Spinal cord (tissue), 10 donors: ENCODE data around the gene HSPA4. TPM values are rescaled to one million over a fixed set of nuclear protein-coding genes. Genes with fewer than 3 reads are reported as not detected.

Experiments
- DNase-seq, 6 donors: peaks; one replicate each; pipeline versions ENCODE4 v3.0.0 to v3.0.0-alpha.2; 2013 to 2015; ENCODE audit warnings: low spot score in 6 of 6, low read depth in 4 of 6
- H3K27ac ChIP-seq: one replicate; pipeline ENCODE4 v1.5.1; 2013; ENCODE audit warnings: low read depth, low read length, control low read depth
- H3K27me3 ChIP-seq: one replicate; pipeline ENCODE4 v1.6.1; 2013; ENCODE audit warnings: low read length; ENCODE audit not compliant: control insufficient read depth, insufficient read depth
- H3K36me3 ChIP-seq: one replicate; pipeline ENCODE4 v1.6.1; 2013; ENCODE audit warnings: low read length; ENCODE audit not compliant: control insufficient read depth, insufficient read depth
- H3K4me1 ChIP-seq: one replicate; pipeline ENCODE4 v1.6.1; 2013; ENCODE audit warnings: low read length; ENCODE audit not compliant: control insufficient read depth, insufficient read depth
- H3K4me3 ChIP-seq: one replicate; pipeline ENCODE4 v1.5.1; 2013; ENCODE audit warnings: low read depth, low read length, control low read depth
- H3K9me3 ChIP-seq: one replicate; pipeline ENCODE4 v1.6.1; 2013; ENCODE audit warnings: low read length; ENCODE audit not compliant: control insufficient read depth, insufficient read depth
- WGBS: methylation state at CpG from one replicate; pipeline ENCODE4 v1.1.5; 2013; ENCODE audit warnings: missing lambda C conversion rate; ENCODE audit not compliant: insufficient coverage; 5-methylcytosine and 5-hydroxymethylcytosine counted together
- polyA plus RNA-seq, 2 donors: library from polyadenylated mRNA; unstranded; fragments of 120-200 nt; gene quantifications; one replicate each; pipeline ENCODE4 v1.2.1, GENCODE V29; 2013; ENCODE audit not compliant: insufficient read length in 2 of 2
- total RNA-seq, 2 donors: library from RNA; depleted of rRNA in 1 of 2; stranded (reverse); fragments of 120-200 nt in 1 of 2; fragments of >200 nt in 1 of 2; gene quantifications; one replicate each; pipeline versions ENCODE4 v1.2.3 to v1.2.4, GENCODE V29; 2013 to 2014
- donor health status: healthy.

HSPA4 gene
- total and polyA plus RNA-seq, 4 donors: 75.8 to 114 (median 87.7) TPM

- Histone ChIP-seq H3K4me1 (peaks cover 10% of the 10 kb centered on the region), H3K27me3 (no peaks in the 10 kb centered on the region), H3K36me3 (no peaks in the 10 kb centered on the region), H3K9me3 (no peaks in the 10 kb centered on the region), H3K4me3 (no peak overlapping the region), H3K27ac (no peak overlapping the region)
- DNase-seq: peak in 2 of 6 donors; percentile 80 to 91
- 73% methylated on average over 7 of the region's 11 CpGs for WGBS
Observed at GRCh38 chr5:133145436-133146170, 93.8 kb downstream of the HSPA4 start.

- Histone ChIP-seq H3K4me3 (no peak overlapping the region), H3K27me3 (no peaks in the 10 kb centered on the region), H3K9me3 (no peaks in the 10 kb centered on the region), H3K4me1 (peaks cover 10% of the 10 kb centered on the region), H3K27ac (no peak overlapping the region), H3K36me3 (no peaks in the 10 kb centered on the region)
- WGBS: 69% methylated on average over 4 of the region's 7 CpGs
- DNase-seq: peak in 2 of 6 donors; percentile 36 to 65
Observed at GRCh38 chr5:133147411-133147810, 95.6 kb downstream of the HSPA4 start.

- H3K4me3 ChIP-seq: no peak overlapping the region
- WGBS: 59% methylated on average over 6 of the region's 7 CpGs
- no peaks in the 10 kb centered on the region for H3K36me3 ChIP-seq
- no peaks in the 10 kb centered on the region for H3K9me3 ChIP-seq
- DNase-seq: peak in 1 of 6 donors; percentile 12
- H3K4me1 ChIP-seq: peaks cover 10% of the 10 kb centered on the region
- H3K27me3 ChIP-seq: no peaks in the 10 kb centered on the region
- no peak overlapping the region for H3K27ac ChIP-seq
Observed at GRCh38 chr5:133147815-133148567, 96.2 kb downstream of the HSPA4 start.

- no peaks in the 10 kb centered on the region for H3K9me3 ChIP-seq
- H3K36me3 ChIP-seq: no peaks in the 10 kb centered on the region
- no peak overlapping the region for H3K27ac ChIP-seq
- no peak overlapping the region for H3K4me3 ChIP-seq
- no peaks in the 10 kb centered on the region for H3K27me3 ChIP-seq
- 63% methylated on average over 4 of the region's 4 CpGs for WGBS
- peak in 1 of 6 donors; percentile 79 for DNase-seq
- H3K4me1 ChIP-seq: peaks cover 10% of the 10 kb centered on the region
Observed at GRCh38 chr5:133149345-133149744, 97.5 kb downstream of the HSPA4 start.

GRCh38 chr5:133150909-133151544, 99.2 kb downstream of the HSPA4 start:
- H3K4me3 ChIP-seq: no peak overlapping the region
- H3K36me3 ChIP-seq: no peaks in the 10 kb centered on the region
- peaks cover 10% of the 10 kb centered on the region for H3K4me1 ChIP-seq
- H3K27me3 ChIP-seq: no peaks in the 10 kb centered on the region
- no peak overlapping the region for H3K27ac ChIP-seq
- no peaks in the 10 kb centered on the region for H3K9me3 ChIP-seq
- peak in 1 of 6 donors; percentile 41 for DNase-seq
- WGBS: 86% methylated on average over 4 of the region's 6 CpGs

GRCh38 chr5:133154274-133155075, 102.7 kb downstream of the HSPA4 start:
- Histone ChIP-seq H3K4me3 (no peak overlapping the region), H3K9me3 (no peaks in the 10 kb centered on the region), H3K27me3 (no peaks in the 10 kb centered on the region), H3K4me1 (no peaks in the 10 kb centered on the region), H3K27ac (no peak overlapping the region), H3K36me3 (no peaks in the 10 kb centered on the region)
- WGBS: no CpG with 5 or more reads among the region's 12 CpGs
- no peak for DNase-seq

- Histone ChIP-seq H3K27me3 (no peaks in the 10 kb centered on the region), H3K36me3 (no peaks in the 10 kb centered on the region), H3K4me1 (no peaks in the 10 kb centered on the region), H3K4me3 (no peak overlapping the region), H3K9me3 (no peaks in the 10 kb centered on the region), H3K27ac (no peak overlapping the region)
- DNase-seq: peak in 2 of 6 donors; percentile 19 to 48
- 44% methylated on average over 4 of the region's 4 CpGs for WGBS
Observed at GRCh38 chr5:133155326-133155969, 103.6 kb downstream of the HSPA4 start.
